K562 (cell line): ENCODE results near the gene SMAGP. TPM values are rescaled to one million over a fixed set of nuclear protein-coding genes. Genes with fewer than 3 reads are reported as not detected.

ENCODE experiments used
- CREM ChIP-seq: IDR thresholded peaks from 2 replicates; pipeline ENCODE4 v1.6.1; 2014; ENCODE audit warnings: antibody characterized with exemption, low read depth
- CTBP1 ChIP-seq: fragments of 450-650 bp; IDR thresholded peaks from 2 replicates; pipeline ENCODE4 v1.6.1; 2016; ENCODE audit warnings: borderline replicate concordance
- ETV6 ChIP-seq, 3 experiments: fragments of 150-350 bp in 1 of 3; sonication (generic) in 1 of 3; formaldehyde crosslinking in 1 of 3; IDR thresholded peaks; 2 replicates each; pipeline versions ENCODE4 v1.6.1 to v1.8.0; 2014 to 2022; ENCODE audit warnings: borderline replicate concordance in 2 of 3, low read depth in 2 of 3, antibody characterized with exemption in 1 of 3, low read length in 1 of 3, mild to moderate bottlenecking in 1 of 3, missing genetic modification reagents in 1 of 3
- JUND ChIP-seq, 2 experiments: IDR thresholded peaks; 2 replicates in 1 of 2; 3 replicates in 1 of 2; pipeline ENCODE4 v1.6.1; 2011; ENCODE audit warnings: borderline replicate concordance in 2 of 2, low read depth in 2 of 2, low read length in 2 of 2, improper control_type of control experiment in 1 of 2, missing biosample characterization in 1 of 2, missing genetic modification characterization in 1 of 2, missing genetic modification reagents in 1 of 2
- KLF16 ChIP-seq: IDR thresholded peaks from 2 replicates; pipeline ENCODE4 v1.6.1; 2016; ENCODE audit warnings: antibody characterized with exemption
- MEIS2 ChIP-seq: fragments of 450-650 bp; IDR thresholded peaks from 2 replicates; pipeline ENCODE4 v1.6.1; 2014; ENCODE audit warnings: mild to moderate bottlenecking; ENCODE audit not compliant: partially characterized antibody
- NFXL1 ChIP-seq: fragments of 450-650 bp; formaldehyde crosslinking; IDR thresholded peaks from 2 replicates; pipeline ENCODE4 v1.4.0; 2021; ENCODE audit warnings: mild to moderate bottlenecking
- PML ChIP-seq: IDR thresholded peaks from 2 replicates; pipeline ENCODE4 v1.6.1; 2012; ENCODE audit warnings: low read length, inconsistent platforms
- PYGO2 ChIP-seq: fragments of 450-650 bp; IDR thresholded peaks from 2 replicates; pipeline ENCODE4 v1.6.1; 2016; ENCODE audit warnings: mild to moderate bottlenecking, missing genetic modification characterization, moderate library complexity, missing compliant biosample characterization
- RAD51 ChIP-seq: fragments of 450-650 bp; IDR thresholded peaks from 2 replicates; pipeline ENCODE4 v1.7.1; 2016; ENCODE audit warnings: low read depth, mild to moderate bottlenecking, borderline replicate concordance
- SOX6 ChIP-seq: fragments of 450-650 bp; IDR thresholded peaks from 2 replicates; pipeline ENCODE4 v1.6.1; 2014; ENCODE audit warnings: mild to moderate bottlenecking
- TAF1 ChIP-seq: IDR thresholded peaks from 2 replicates; pipeline ENCODE4 v1.6.1; 2011; ENCODE audit warnings: mild to moderate bottlenecking, low read length, moderate library complexity; ENCODE audit not compliant: insufficient read depth, control insufficient read depth, severe bottlenecking; ENCODE audit errors: extremely low read depth
- TEAD2 ChIP-seq: fragments of 450-650 bp; IDR thresholded peaks from 2 replicates; pipeline ENCODE4 v1.6.1; 2016; ENCODE audit warnings: missing genetic modification characterization, control low read depth, missing compliant biosample characterization
- ZNF445 ChIP-seq: fragments of 250-450 bp; sonication (Bioruptor Pico); IDR thresholded peaks from 2 replicates; pipeline ENCODE4 v1.4.0; 2020; ENCODE audit warnings: low read depth, mild to moderate bottlenecking, moderate library complexity
- ZNF76 ChIP-seq: fragments of 250-450 bp; sonication (Bioruptor Pico); IDR thresholded peaks from 2 replicates; pipeline ENCODE4 v1.4.0; 2020; ENCODE audit warnings: mild to moderate bottlenecking, moderate library complexity, borderline replicate concordance
- polyA plus RNA-seq, 8 experiments: library from polyadenylated mRNA; depleted of rRNA in 4 of 8; stranded (reverse) in 5 of 8; unstranded in 3 of 8; fragments of >200 nt; fragmentation: Nextera tagmentation in 2 of 8; fragmentation: Illumina TruSeq in 1 of 8; extraction: Ambion mirVana in 2 of 8; extraction: Trizol in 1 of 8; gene quantifications; 2 replicates each; pipeline versions ENCODE4 v1.2.1 to v1.2.3, GENCODE V29; 2011 to 2014; ENCODE audit warnings: inconsistent platforms in 1 of 8, missing spikeins in 1 of 8
- total RNA-seq, 7 experiments: library from RNA; depleted of rRNA in 6 of 7; stranded (reverse); fragments of >200 nt in 6 of 7; fragmentation: Illumina TruSeq in 2 of 7; extraction: Trizol in 2 of 7; gene quantifications; 2 replicates each; pipeline versions ENCODE4 v1.2.1 to v1.2.3, GENCODE V29; 2011 to 2021; ENCODE audit warnings: low replicate concordance in 1 of 7
- TF ChIP-seq, protein P1 (sequence below), 2 experiments: fragments of 450-650 bp in 1 of 2; sonication (generic) in 1 of 2; formaldehyde crosslinking in 1 of 2; IDR thresholded peaks in 1 of 2; conservative IDR thresholded peaks in 1 of 2; 2 replicates each; pipeline versions ENCODE4 v1.6.1 to v1.8.1; 2016 to 2023; ENCODE audit warnings: mild to moderate bottlenecking in 2 of 2, moderate library complexity in 2 of 2, inconsistent platforms in 1 of 2, missing genetic modification reagents in 1 of 2
- TF ChIP-seq, protein P2 (sequence below): fragments of 200-400 bp; formaldehyde crosslinking; IDR thresholded peaks from 2 replicates; pipeline ENCODE4 v1.6.1; 2017; ENCODE audit warnings: mild to moderate bottlenecking, low read depth, low read length, moderate library complexity
- TF ChIP-seq, protein P3 (sequence below): fragments of 450-650 bp; formaldehyde crosslinking; IDR thresholded peaks from 2 replicates; pipeline ENCODE4 v1.4.0; 2020; ENCODE audit warnings: mild to moderate bottlenecking, mixed read lengths
- TF ChIP-seq, protein P4 (sequence below): sonication (generic); formaldehyde crosslinking; IDR thresholded peaks from 2 replicates; pipeline ENCODE4 v1.9.0; 2022; ENCODE audit warnings: mild to moderate bottlenecking, missing genetic modification reagents

The SMAGP gene
- total and polyA plus RNA-seq, 9 of the 15 experiments (the other 6 are each of a cell fraction or from before 2014, with no cell fraction given): 23.1 to 62.3 (median 29.9) TPM

DNA sequence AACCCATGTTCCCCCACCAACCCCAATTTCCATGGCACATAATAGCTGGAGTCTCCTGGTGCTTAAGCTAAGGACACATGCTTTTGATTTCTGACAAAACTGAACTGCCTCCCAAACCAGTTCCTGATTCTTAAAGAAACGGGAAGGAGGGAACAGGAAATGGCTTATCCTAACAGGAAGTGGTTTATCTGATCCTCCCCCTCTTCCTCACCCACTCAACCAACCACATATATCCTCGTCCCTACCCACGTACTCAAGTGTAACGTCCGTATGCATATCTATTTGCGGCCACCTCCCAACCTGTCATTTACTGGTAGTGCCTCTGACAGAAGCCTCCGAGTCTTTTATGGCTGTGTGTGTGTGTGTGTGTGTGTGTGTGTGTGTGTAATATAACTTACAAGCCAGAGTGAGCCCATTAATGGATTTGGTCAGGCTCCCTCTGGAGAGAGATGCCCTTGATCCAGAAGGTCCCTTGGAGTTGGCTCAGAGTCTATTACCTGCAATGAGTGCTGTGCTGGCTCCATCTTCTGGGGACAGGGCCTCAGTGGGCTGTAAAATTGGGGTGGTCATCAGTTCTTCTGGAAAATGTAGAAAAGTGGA lies 23.9 kb downstream of the SMAGP start (continued):
- TF ChIP-seq TAF1 (peak; percentile 36), JUND (IDR thresholded peaks at IDR 0.05; ENCODE audit: borderline replicate concordance, low read depth, low read length) (peak; percentile 57), JUND (tag; IDR thresholded peaks at IDR 0.05; ENCODE audit: borderline replicate concordance, low read depth, low read length) (peak; percentile 64; the same call in 1 of the 3 replicates), CREM (peak; percentile 87), NFXL1 (CRISPR knock-in tag) (0 out of 2 replicates have a peak, but pooled peaks have one; percentile 69), PYGO2 (0 out of 2 replicates have a peak, but pooled peaks have one; percentile 57), TEAD2 (tag) (no peak), ZNF445 (0 out of 2 replicates have a peak, but pooled peaks have one; percentile 56), KLF16 (peak; percentile 65; the same call in 1 of the 2 replicates), RAD51 (no peak), MEIS2 (peak; percentile 74), SOX6 (peak; percentile 54; the same call in 1 of the 2 replicates), PML (peak; percentile 40; the same call in 1 of the 2 replicates), ETV6 (IDR thresholded peaks at IDR 0.05; ENCODE audit: borderline replicate concordance in 1 of 2, low read depth in 2 of 2, low read length in 1 of 2) (peak; percentile 99 to 100), ETV6 (CRISPR knock-in tag; IDR thresholded peaks at IDR 0.05; ENCODE audit: borderline replicate concordance) (no peak; the same call in 1 of the 2 replicates), CTBP1 (peak; percentile 47), ZNF76 (CRISPR knock-in tag) (peak; percentile 51; the same call in 1 of the 2 replicates)
- TF ChIP-seq, protein P1, sequence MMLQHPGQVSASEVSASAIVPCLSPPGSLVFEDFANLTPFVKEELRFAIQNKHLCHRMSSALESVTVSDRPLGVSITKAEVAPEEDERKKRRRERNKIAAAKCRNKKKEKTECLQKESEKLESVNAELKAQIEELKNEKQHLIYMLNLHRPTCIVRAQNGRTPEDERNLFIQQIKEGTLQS (IDR thresholded peaks at IDR 0.05): no peak
- TF ChIP-seq, protein P1 (CRISPR knock-in tag; conservative IDR thresholded peaks at IDR 0.05): no peak
- TF ChIP-seq, protein P2, sequence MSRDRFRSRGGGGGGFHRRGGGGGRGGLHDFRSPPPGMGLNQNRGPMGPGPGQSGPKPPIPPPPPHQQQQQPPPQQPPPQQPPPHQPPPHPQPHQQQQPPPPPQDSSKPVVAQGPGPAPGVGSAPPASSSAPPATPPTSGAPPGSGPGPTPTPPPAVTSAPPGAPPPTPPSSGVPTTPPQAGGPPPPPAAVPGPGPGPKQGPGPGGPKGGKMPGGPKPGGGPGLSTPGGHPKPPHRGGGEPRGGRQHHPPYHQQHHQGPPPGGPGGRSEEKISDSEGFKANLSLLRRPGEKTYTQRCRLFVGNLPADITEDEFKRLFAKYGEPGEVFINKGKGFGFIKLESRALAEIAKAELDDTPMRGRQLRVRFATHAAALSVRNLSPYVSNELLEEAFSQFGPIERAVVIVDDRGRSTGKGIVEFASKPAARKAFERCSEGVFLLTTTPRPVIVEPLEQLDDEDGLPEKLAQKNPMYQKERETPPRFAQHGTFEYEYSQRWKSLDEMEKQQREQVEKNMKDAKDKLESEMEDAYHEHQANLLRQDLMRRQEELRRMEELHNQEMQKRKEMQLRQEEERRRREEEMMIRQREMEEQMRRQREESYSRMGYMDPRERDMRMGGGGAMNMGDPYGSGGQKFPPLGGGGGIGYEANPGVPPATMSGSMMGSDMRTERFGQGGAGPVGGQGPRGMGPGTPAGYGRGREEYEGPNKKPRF: no peak
- TF ChIP-seq, protein P3, sequence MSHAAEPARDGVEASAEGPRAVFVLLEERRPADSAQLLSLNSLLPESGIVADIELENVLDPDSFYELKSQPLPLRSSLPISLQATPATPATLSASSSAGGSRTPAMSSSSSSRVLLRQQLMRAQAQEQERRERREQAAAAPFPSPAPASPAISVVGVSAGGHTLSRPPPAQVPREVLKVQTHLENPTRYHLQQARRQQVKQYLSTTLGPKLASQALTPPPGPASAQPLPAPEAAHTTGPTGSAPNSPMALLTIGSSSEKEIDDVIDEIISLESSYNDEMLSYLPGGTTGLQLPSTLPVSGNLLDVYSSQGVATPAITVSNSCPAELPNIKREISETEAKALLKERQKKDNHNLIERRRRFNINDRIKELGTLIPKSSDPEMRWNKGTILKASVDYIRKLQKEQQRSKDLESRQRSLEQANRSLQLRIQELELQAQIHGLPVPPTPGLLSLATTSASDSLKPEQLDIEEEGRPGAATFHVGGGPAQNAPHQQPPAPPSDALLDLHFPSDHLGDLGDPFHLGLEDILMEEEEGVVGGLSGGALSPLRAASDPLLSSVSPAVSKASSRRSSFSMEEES (CRISPR knock-in tag): peak; percentile 36
- TF ChIP-seq, protein P4, sequence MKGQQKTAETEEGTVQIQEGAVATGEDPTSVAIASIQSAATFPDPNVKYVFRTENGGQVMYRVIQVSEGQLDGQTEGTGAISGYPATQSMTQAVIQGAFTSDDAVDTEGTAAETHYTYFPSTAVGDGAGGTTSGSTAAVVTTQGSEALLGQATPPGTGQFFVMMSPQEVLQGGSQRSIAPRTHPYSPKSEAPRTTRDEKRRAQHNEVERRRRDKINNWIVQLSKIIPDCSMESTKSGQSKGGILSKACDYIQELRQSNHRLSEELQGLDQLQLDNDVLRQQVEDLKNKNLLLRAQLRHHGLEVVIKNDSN (CRISPR knock-in tag): no peak
